ENCODE data around the gene S100PBP. TPM values are rescaled to one million over a fixed set of nuclear protein-coding genes. Genes with fewer than 3 reads are reported as not detected.

Gene S100PBP
- total RNA-seq, 1 experiment from 2014 or later = 50.1 TPM

- H3K27me3 Mint-ChIP-seq (ENCODE audit: low read depth) = peaks cover 70% of the 10 kb centered on the region
- no peak overlapping the region for H4K5ac ChIP-seq (ENCODE audit: insufficient read length, low read depth, low read length)
- no peaks in the 10 kb centered on the region for H3K4me1 ChIP-seq (ENCODE audit: insufficient read depth, low read length)
- H3K56ac ChIP-seq (ENCODE audit: insufficient read length, low read depth, low read length) = no peak overlapping the region
- H2BK15ac ChIP-seq (ENCODE audit: low read depth, low read length) = no peak overlapping the region
- no peak overlapping the region for H2AFZ ChIP-seq (ENCODE audit: low read length)
- peaks cover 15 to 30% of the 10 kb centered on the region in 2 experiments for H3K4me1 Mint-ChIP-seq
- H3K9me3 ChIP-seq (ENCODE audit: control insufficient read depth, low read depth, low read length) = no peaks in the 10 kb centered on the region
- H3K9me3 Mint-ChIP-seq = peaks cover 3% of the 10 kb centered on the region in 2 experiments; a peak in 3 of 5 replicates
- peaks cover 0 to 7% (median 0%) of the 10 kb centered on the region in 3 experiments; a peak in 2 of 7 replicates for H3K36me3 Mint-ChIP-seq (ENCODE audit: insufficient read depth in 1 of 3, low read depth in 3 of 3)
- no peaks in the 10 kb centered on the region for H3K79me1 ChIP-seq (ENCODE audit: insufficient read depth, low read depth, low read length, poor library complexity, severe bottlenecking)
- no peak overlapping the region; the same call in 1 of the 2 replicates for H3K14ac ChIP-seq (ENCODE audit: insufficient read depth, low read length)
- H3K9ac ChIP-seq (ENCODE audit: extremely low read depth, insufficient read length, low read length) = no peak overlapping the region
- H2AK5ac ChIP-seq (ENCODE audit: insufficient read length, low read length) = no peak overlapping the region
- H3K27ac ChIP-seq (ENCODE audit: insufficient read length, low read depth, low read length) = no peak overlapping the region
- no peak overlapping the region for H2BK120ac ChIP-seq (ENCODE audit: low read depth, low read length, poor library complexity, severe bottlenecking)
- H3K27me3 ChIP-seq (ENCODE audit: insufficient read depth, low read length) = peaks cover 22% of the 10 kb centered on the region; the same call in 1 of the 2 replicates
- no peak overlapping the region for H3K27ac Mint-ChIP-seq
- no peak overlapping the region for H3T11ph ChIP-seq (ENCODE audit: low read length)
- H3K4me2 ChIP-seq (ENCODE audit: insufficient read depth, insufficient read length, low read length) = no peak overlapping the region
- no peak overlapping the region for H3K18ac ChIP-seq (ENCODE audit: insufficient read length, low read depth, low read length)
- no peak for TF ChIP-seq CTCF (conservative IDR thresholded peaks at IDR 0.05)
- H4K20me1 ChIP-seq (ENCODE audit: control insufficient read depth, insufficient read depth, insufficient read length) = peaks cover 3% of the 10 kb centered on the region
- no peak overlapping the region for H2BK20ac ChIP-seq (ENCODE audit: low read depth, low read length, poor library complexity, severe bottlenecking)
- H4K91ac ChIP-seq (ENCODE audit: insufficient read length, low read depth, low read length) = no peak overlapping the region
- no peaks in the 10 kb centered on the region for H3K79me2 ChIP-seq (ENCODE audit: insufficient read depth, low read length)
- no CpG with 5 or more reads among the region's 11 CpGs for WGBS (ENCODE audit: extremely low coverage, insufficient read length, low lambda C conversion rate)
- H3K23ac ChIP-seq (ENCODE audit: insufficient read length, low read depth, low read length) = no peak overlapping the region
- peaks cover 8% of the 10 kb centered on the region for H3K23me2 ChIP-seq (ENCODE audit: insufficient read length, low read depth, low read length, poor library complexity, severe bottlenecking)
- no peak overlapping the region for H2BK5ac ChIP-seq (ENCODE audit: insufficient read length, low read length)
- H4K8ac ChIP-seq (replicated peaks; ENCODE audit: insufficient read length, low read depth, low read length) = no peak overlapping the region
- H3K4ac ChIP-seq (ENCODE audit: low read depth, low read length) = no peak overlapping the region
- H2BK12ac ChIP-seq (ENCODE audit: insufficient read length, low read depth, low read length) = no peak overlapping the region
- H3K4me3 Mint-ChIP-seq = no peak overlapping the region
- no peak for DNase-seq
Observed at GRCh38 chr1:32897082-32898049, 79.9 kb downstream of the S100PBP start.
